NCI-H524 treated with DMSO at 0.1 percent for 48 hours (cell line): Measurements from ENCODE around the gene C1QBP.
"Not testable (repeated sequence)": the region's sequence is repeated elsewhere in the genome, so short reads cannot be mapped to it uniquely, and the experiment has no call there.

Experiments used
- DNase-seq: peaks from one replicate; lab custom pipeline; 2025; lab: John Stamatoyannopoulos, UW

Gene C1QBP

GRCh38 chr17:5431949-5432556, 6.9 kb downstream of the C1QBP start:
- DNase-seq = no peak

GRCh38 chr17:5431234-5431633, 7.7 kb downstream of the C1QBP start:
- DNase-seq = not testable (repeated sequence)

GRCh38 chr17:5430413-5430999, 8.4 kb downstream of the C1QBP start:
- DNase-seq = no peak

- DNase-seq = no peak
These were observed 9.6 kb downstream of the C1QBP start for GRCh38 chr17:5429191-5429887.

GRCh38 chr17:5425826-5426225, 13.1 kb downstream of the C1QBP start:
- no peak for DNase-seq

GRCh38 chr17:5424909-5425308, 14.0 kb downstream of the C1QBP start:
- no peak for DNase-seq

GRCh38 chr17:5422505-5422904, 16.4 kb downstream of the C1QBP start:
- no peak for DNase-seq

GRCh38 chr17:5419959-5420653, 18.8 kb downstream of the C1QBP start, which contains the start of gene RPAIN:
RPAIN (plus strand) TSS chr17:5420182; CDS start chr17:5420211, 29 bp downstream.
- DNase-seq = peak; percentile 88

- peak; percentile 88 for DNase-seq
These were observed 19.5 kb downstream of the C1QBP start, which contains the start of gene NUP88 for GRCh38 chr17:5419356-5419958. NUP88 (minus strand) TSS chr17:5419662; CDS start chr17:5419650, 12 bp downstream.

GRCh38 chr17:5418858-5419355, 20.0 kb downstream of the C1QBP start:
- DNase-seq = no peak

- no peak for DNase-seq
These were observed 22.1 kb downstream of the C1QBP start for GRCh38 chr17:5416901-5417300.

GRCh38 chr17:5413682-5414081, 25.3 kb downstream of the C1QBP start:
- no peak for DNase-seq

- no peak for DNase-seq
These were observed 28.2 kb downstream of the C1QBP start for GRCh38 chr17:5410594-5411272.

- DNase-seq = no peak
These were observed 30.8 kb downstream of the C1QBP start for GRCh38 chr17:5408186-5408585.

GRCh38 chr17:5405400-5405799, 33.6 kb downstream of the C1QBP start:
- no peak for DNase-seq

- no peak for DNase-seq
These were observed 39.2 kb downstream of the C1QBP start for GRCh38 chr17:5399767-5400166.

- DNase-seq = no peak
These were observed 42.3 kb downstream of the C1QBP start for GRCh38 chr17:5396612-5397011.

- no peak for DNase-seq
These were observed 47.3 kb downstream of the C1QBP start for GRCh38 chr17:5391678-5392077.
